CD4-positive, alpha-beta T cell treated with Interleukin-12 subunit alpha and Interleukin-12 subunit beta, for 1 hour (primary cell): ENCODE data around the gene IGF1R.

Source experiments
- DNase-seq: peaks from one replicate; pipeline ENCODE4 v3.0.0-alpha.2; 2020

The IGF1R gene

DNA sequence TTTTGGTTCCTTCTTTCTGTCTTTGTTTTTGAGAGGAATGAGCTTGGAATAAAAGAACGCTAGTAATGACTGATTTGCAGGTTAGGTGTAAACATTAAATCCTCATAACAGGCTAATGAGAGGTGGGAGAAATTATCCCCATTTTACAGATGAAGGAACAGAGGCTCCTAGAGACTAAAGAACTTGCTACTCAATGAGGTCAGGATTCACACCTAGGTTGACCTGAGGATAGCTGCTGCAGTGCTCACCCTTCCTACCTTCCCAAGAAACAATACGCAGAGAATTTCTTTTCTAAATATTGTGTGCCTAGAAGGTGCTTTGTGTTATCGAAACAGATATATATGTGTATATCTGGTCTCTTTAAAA is 106.3 kb downstream of the IGF1R start:
- DNase-seq, result no peak

DNA sequence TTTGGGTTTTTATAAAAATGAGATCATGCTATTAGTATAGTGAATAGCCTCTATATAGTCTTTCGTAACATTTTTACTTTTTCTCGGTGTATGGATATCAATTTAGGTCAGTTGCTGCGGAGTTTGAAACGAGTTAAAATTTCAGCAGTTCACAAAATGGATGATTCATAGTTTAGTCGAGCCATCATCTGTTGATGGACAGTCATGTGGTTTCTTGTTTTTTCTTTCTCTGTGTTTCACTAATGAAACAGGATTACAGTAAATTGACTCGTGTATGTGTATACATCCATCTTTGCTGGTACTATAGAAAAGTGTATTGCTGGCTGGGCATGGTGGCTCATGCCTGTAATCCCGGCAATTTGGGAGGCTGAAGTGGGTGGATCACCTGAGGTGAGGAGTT is 106.8 kb downstream of the IGF1R start:
- no peak for DNase-seq

DNA sequence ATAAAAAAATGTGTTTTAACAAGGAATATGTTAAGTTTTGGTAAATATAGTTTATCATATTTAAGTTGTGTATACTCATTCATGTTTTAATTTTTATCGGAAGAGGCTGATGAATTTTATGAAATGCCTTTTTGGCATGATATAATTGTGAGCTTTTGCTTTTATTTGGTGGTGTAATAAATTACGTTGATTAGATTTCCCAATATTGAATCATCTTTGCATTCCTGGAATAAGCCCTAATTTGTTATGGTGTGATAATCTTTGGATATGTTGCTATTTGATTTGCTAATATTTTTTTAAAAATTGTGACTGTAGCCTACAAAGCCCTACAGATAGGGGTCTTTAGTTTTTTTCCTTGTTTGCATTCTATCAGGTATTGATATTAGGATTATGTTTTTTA is 107.4 kb downstream of the IGF1R start:
- no peak for DNase-seq

DNA sequence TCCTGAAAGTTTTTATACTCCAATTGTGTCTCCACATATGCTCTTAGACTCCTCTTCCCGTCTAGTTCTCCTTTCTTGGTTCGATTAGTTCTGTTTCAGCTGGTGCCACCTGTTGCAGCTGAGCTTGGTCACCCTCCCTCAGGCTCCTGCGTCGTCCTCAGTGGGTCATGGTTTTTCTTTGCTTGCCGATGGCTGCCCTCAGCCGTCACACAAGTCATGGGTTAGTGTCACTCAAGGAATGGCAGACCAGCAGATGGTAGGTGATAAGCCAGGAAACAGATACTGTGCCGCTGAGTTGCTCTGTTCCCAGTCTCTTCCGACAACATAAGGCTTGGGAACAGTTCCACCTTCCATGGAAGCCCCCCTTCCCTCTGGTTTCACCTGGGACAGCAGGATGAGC is 109.9 kb downstream of the IGF1R start:
- DNase-seq, result no peak

DNA sequence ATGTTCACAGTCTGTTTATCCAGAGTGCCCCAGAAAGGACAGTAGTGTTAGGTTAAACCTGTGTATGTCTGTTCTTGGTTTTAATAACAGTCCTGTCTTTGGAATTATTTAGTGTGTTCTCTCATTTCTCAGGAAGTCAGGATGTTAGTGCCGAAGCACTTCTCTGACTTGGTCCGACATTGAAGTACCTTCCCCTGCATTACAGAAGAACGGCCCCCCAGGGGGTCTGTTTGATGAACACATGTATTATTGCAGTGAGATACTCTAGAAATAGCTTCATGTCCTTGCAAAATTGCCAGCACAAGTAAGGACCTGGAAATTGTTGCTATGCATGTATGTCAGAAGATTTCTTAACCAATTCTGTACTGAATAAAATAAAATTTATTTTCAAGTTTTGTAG is 110.9 kb downstream of the IGF1R start:
- no peak for DNase-seq

DNA sequence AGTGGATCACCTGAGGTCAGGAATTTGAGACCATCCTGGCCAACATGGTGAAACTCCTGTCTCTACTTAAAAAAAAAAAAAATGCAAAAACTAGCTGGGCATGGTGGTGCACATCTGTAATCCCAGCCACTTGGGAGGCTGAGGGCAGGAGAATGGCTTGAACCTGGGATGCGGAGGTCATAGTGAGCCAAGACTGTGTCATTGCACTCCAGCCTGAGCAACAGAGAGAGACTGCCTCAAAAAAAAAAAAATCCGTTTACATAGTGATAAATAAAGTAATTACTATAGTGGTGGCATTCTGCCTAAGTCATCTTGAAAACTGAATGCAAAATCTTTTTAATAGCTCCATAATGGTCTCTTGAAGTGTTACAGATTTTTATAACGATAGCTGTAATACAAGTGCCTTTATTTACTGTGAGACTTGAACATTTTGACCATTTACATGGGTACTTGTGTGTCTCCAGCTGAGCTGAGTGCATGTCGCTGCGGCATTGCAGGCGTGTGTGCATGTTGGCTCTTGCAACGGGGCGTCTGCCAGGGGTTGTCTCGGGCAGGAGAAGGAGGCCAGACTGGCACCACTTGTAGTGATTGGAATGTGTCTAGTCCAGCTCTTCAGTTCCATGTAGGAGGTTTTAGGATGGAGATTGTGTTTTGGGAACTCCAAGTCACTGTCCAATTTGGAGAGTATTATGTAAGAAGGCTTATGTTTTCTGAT is 111.9 kb downstream of the IGF1R start:
- no peak for DNase-seq

DNA sequence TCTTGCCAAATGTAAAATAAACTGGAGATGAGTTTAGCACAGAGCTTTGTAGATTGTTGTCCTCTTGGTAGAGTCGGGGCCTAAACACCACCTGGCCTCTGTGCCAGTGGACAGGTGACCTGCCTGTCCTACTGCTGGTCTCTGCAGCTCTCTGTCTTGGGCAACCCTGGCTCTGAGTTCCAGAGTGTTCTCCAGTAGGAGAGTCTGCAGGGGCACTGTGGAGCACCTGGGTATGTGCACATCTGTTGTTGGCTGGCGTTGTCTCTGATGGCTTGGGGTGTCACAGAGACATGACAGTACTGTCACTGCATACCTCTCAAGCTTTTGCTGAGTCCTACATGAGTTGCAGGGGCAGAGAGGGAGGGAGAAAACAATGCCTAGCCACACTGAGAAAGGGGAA is 112.6 kb downstream of the IGF1R start:
- DNase-seq, result no peak

DNA sequence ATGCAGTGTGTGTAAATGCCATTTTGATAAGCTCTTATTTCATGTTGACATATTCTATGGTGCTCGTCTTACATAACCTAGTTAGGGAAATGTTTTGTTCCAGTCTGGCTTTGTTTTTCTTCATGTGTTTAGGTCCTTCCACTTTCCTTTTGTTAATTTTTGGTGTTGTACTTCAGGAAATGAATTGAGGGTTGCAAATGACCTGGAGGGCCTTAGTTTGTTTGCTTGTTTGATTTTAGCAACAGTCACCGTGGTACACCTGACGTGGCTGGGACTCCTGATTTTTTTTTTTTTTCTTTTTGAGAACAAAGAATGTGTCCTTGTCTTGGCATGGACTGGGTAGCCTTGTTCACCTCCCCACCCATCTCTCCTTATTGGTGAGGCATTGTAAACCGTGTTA is 114.8 kb downstream of the IGF1R start:
- DNase-seq, result no peak

DNA sequence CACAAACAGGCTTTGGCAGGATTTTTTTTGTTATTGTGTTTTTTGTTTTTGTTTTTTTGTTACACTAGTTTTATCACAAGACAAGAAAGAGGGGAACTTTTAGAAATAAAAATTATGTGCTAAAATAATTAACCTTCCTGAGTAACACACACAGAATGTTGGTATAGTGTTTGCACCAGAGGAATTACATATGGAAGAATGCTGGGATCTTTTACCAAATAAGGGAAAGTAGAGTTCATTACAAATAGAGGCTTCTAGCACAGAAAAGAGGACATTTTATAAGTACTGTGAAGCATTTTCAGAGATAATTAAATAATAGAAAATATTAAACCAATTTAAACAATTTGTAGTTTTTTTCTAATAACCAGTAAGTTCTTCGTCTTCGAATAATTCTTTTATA is 116.0 kb downstream of the IGF1R start:
- no peak for DNase-seq

DNA sequence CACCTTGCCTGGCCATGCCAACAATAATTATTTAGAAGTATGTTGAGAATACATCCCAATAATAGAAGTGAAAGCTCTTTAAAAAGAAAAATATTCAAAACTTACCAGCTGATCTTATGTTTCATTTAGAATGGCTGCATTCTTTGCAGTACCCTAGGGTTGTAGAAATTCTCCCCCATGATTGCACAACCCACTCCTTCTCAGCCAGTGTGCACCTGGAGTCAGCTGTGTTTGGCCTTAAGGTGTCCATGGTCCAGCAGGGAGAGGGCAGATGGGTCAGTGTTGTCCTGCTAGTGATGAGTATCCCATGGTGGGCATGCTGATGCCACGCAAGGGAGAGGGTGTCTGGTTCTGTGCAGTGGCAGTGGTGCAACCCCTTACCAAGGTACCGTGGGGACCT is 117.3 kb downstream of the IGF1R start:
- no peak for DNase-seq

DNA sequence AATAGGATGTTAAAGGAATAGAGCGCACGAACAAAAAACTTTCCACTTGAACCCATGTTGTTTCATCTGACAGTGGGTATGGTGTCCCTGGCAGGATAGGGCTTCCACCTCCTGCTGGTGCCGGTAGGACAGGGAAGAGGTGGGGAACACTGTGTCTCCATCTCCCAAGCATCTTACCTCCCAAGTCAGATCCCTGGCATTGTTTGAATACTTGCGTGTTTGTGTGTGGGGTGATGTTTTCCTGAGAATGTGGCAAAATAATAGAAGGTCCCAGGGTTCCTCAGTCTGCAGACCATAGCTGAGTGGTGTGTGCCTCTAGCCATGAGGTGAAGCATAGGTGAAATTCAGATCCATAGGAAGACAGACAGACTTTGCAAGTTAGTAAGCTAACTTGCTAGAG is 119.4 kb downstream of the IGF1R start:
- no peak for DNase-seq

DNA sequence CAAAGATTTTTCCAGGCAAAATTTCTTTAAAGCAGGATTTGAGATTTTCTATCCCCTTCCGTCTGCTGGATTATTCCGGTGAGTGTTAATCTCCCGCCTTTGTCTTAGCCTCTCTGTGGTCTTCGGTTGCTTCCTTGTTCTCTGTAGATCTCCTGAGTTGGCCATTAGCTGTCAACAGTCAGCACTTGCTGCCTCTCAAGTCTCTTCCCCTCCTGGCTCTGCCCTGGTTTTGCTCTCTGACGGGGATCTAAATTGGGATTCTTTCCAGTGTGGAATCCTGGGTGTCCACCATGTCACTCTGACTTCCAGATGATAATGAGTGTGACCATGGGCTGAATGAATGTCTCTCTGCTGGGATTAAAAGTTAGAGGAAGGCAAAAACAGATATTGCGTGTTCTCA is 121.5 kb downstream of the IGF1R start:
- no peak for DNase-seq

DNA sequence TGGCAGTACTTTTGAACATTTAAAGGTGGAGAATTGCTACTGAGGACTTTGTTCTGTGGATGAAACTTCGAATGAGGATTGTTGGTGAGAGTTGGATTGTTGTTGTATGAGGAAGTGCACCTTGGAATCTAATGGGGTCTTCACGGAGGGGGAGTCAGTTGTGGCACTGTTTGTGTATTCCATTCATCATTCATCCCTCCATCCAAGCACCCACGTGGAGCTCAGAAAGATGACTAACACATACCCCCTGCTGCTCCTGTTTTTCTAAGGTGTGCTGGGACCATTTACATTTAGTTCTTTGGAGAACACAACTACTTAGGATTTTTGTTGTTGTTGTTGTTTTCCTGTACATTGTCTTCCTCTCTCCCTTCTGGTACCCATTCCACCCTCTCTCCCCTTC is 122.6 kb downstream of the IGF1R start:
- no peak for DNase-seq

DNA sequence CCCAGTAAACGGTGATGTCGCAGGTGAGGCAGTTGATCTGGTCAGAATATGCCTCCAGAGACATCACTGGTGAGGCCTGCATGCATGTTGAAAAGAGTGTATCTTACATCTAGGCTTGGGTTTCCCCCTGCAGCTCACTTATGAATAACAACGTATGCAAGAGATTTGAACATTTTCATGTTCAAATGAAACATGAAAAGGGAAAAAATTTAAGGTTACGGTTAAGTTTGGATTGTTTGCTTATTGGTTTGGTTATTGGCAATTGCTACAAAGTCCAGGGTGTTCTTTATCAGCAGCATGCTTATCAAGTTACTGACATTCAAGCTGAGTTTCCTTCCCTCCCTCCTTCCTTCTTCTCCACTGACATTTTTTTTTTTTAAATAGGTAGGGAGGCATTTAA is 123.2 kb downstream of the IGF1R start:
- DNase-seq, result no peak

DNA sequence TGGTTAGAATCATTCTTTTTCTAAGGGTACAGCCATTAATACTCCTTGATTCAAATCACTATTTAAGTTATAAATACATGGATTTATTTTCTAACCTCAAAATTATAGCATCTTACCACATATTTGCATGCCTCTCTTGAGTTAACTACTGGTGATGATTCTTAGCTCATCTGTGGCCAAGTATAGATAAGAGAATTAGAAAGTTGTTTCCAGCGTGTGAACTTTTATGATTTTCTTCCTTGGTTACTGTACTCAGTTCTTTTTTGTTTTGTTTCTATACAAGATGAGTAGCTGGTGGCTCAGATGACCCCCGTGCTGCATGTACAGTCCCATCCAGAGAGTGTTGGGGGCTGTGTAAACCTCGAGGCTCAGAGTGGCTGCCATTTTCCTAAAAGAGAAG is 124.6 kb downstream of the IGF1R start:
- DNase-seq, result no peak

DNA sequence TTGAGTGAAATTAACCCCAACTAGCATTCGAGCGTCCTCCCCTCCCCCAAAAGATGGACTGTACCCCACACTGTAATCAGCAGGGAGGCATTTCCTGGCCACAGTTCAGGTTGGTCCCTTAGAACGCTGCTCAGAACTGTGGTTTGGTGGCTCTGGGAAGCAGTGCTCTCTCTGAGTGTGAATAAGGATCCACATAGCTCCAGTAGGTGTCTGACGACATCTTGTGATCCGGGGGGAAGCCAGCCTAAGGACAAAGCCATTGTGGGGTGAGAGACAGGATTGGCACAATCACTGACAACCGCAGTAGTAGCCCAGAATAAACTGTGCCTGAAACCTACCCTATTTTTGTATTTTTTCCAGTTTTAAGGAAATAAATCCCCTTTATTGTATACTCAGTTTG is 125.3 kb downstream of the IGF1R start:
- no peak for DNase-seq

DNA sequence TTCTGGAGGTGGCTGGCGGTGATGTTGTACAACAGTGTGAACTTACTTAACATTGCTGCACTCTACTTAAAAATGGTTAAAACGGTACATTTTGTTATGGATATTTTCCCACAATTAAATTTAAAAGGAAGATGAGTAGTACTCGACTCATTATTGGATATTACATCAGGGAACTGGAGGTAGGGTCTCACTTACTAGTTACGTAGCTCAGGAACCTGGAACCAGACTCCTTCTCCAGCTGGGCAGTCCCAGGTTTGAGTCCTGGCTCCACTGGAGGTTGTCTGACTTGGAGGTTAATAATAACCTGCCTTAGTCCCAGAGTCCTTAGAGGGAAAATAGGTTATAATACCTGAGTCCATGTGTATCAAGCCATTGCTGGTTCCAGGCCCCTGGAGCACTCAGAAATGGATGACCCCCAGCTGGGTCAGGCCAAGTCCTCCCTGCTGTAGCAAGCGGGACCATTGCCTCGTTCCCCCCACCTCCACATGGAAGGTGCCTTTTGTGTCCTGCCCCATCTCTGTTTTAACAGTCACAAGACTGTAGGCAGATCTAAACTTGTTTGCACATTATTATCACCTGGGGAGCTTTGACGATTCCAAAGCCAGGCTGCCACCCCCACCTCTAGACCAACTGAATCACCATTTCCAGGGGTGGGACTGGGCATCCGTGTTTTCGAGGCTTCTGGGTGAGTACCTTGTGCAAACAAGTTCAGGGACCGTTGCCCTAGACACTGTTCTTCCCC is 126.6 kb downstream of the IGF1R start:
- DNase-seq, result no peak

DNA sequence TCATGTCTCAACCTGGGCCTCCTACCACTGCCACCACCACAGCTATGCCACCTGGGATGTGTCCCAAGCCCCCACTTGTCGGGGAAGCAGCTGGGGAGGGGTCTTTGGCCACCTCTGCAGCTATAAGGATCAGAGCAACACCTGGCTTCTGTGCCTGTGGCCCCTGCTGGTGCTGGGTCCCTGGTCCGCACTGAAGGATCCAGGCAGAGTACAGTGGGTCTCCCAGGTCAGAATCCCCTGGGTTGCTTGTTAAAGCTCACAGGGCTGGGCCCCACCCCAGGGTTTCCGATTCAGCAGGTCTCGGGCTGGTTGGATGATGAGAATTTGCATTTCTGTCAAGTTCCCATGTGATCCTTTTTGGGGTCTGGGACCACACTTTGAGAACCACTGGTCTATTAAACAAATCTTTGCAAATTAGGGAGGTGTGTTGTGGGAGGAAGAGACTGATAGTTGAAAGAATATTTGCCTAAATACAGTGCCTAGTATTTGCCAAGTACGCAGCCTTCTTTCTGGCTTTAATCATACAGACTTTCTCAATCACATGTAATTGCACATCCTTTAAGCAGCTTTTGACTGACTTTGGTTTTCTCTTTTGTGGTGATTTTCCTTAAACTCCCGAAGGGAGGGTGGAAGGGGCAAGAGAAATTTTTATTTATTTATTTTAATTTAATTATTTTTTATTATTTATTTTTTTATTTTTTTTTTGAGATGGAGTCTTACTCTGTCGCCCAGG is 127.3 kb downstream of the IGF1R start:
- DNase-seq, result no peak

DNA sequence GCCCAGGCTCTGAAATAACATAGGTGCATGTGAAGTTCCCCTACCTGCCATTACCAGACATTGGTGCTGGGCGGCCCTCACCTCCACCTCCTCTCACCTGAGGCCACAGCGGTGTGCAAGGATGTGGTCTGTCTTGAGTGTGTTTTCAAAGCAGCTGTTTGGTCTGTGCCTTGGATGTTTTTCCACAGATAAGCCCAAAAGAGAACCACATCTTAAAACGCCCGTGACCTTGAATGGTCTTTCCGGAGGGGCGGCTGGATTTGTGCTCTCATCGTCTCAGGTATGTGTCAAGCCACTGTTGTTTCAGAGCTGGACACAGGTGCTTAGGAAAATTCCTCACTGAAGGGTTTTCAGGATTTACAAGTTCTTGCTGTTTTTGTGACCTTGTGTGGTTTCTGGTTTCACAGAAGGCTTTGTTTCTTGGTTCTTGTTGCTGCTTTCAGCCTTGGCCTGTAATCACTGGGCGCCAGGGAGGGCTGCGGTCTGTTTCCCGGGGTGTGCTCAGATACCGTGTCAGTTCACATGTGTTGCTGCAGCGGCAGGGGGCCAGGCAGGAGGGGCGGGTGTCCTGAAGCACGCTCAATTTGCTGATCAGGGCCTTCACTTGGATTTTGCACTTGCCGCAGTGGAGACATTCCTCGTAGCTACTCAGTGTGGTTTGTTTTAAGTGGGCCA is 128.4 kb downstream of the IGF1R start:
- no peak for DNase-seq

DNA sequence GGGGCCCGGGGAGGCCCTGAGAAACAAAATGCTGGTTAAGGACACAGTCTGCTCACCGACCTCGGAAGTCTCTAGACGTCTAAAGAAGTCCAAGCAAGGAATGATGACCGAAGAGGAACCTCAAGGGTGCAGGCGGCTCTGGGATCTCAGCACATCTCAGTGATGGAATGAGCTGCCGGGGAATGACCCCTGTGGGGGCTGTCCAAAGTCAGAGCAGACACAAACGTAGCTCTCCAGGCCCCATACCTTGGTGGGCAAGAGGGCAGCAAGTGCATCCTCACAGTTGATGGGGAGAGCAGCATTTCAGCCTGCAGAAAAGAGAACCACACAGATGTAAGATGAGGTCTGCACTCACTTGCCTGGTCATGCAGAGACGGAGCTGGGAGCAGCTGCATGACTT is 129.1 kb downstream of the IGF1R start:
- DNase-seq, result no peak

DNA sequence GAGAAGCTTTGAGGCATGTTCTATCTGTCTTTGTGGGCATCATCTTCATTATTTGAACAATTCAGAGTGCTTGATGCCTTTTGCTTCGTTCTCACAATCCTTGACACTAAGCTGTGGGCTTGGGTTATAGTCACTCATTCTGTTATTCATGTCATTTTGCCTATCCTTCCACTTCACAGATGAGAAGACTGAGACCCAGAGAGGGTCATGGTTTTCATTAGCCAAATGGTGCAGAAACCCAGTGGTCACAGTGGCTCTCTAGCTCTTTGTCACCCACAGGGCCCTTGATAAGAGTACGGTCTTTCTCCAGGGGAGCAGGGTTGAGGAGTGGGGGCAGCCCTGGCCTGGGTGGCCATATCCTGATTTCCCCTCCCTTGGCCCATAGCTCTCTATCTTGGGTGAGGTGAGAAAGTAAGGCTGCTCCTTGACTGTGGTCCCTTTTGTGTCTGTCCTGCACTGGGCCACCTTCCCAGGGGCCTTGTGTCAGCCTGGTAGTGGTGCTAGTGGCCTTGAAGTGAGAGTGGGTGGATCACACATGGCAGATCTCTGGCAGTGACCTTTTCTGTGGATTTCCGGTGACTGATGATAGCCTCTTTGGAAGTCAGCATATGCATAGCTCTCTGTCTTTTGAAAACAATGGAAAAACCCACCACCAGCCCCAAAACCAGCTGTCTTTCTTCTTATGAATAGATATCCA is 130.1 kb downstream of the IGF1R start:
- DNase-seq, result no peak

DNA sequence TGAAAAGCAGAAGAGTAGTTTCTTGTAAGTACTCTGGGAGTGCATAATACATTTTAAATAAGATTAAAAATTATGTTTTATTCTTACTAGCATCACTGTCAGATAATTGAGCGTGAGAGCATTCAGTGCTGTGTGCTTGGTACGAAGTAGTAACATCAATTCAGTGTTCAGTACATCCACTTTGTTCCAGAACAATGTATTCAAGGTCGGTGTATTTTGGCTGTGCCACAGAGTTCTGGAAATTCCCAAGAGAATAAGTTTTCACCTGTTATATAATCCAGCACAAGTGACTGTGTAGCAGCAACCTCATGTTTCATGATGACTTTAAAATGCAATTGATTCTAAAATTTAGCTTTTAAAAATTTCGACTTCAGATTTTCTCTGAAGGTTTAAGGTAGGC is 130.6 kb downstream of the IGF1R start:
- DNase-seq, result no peak

DNA sequence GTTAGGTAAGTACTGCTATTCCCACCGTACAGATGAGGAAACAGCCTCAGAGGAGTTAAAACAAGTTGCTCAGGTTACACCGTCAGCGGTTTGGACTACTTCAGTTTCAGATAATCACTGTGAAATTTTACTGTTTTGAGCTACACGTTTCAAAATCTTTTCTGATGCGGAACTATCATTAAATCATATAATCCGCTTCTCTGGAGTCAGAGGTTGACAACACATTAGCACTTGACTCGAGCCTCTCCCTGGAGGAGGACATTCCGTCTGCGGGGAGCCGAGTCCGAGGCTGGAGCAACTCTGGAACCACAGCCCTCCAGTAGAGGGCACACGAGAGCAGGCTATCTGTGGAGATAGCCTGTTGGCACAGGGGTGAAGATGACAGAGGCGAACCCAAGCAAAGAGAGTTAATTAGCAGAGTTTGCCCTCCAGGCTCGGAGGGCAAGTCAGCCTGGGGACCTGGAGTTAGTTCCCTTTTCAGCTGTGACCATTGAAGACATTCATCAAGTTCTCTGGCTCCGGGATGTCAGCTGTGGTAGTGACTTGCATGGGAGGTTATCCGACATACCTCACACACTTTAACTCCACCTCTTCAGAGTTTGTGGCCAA is 131.2 kb downstream of the IGF1R start:
- peak; percentile 74 for DNase-seq
